Right renal pelvis (tissue), 4 donors: ENCODE results near the gene THEM4. TPM values are rescaled to one million over a fixed set of nuclear protein-coding genes. Genes with fewer than 3 reads are reported as not detected.

ENCODE experiments used
- DNase-seq, 4 donors: peaks; one replicate each; pipeline ENCODE4 v3.0.0-alpha.2; 2013; ENCODE audit warnings: low read depth in 4 of 4, low spot score in 3 of 4, missing footprints in 1 of 4
- polyA plus RNA-seq, 4 donors: library from polyadenylated mRNA; unstranded; fragments of 120-200 nt; gene quantifications; one replicate each; pipeline ENCODE4 v1.2.1, GENCODE V29; 2013; ENCODE audit not compliant: insufficient read length in 4 of 4

THEM4 gene
- polyA plus RNA-seq = 10 to 100 TPM; 20.8 to 31.0 (median 23.9) TPM

- peak; percentile 84 to 89 (median 86) for DNase-seq
These were observed at the start of gene THEM4 for GRCh38 chr1:151909167-151910149. TSS of gene THEM4 (minus strand) at chr1:151909511. CDS start at chr1:151909458, 53 bp downstream.

DNA sequence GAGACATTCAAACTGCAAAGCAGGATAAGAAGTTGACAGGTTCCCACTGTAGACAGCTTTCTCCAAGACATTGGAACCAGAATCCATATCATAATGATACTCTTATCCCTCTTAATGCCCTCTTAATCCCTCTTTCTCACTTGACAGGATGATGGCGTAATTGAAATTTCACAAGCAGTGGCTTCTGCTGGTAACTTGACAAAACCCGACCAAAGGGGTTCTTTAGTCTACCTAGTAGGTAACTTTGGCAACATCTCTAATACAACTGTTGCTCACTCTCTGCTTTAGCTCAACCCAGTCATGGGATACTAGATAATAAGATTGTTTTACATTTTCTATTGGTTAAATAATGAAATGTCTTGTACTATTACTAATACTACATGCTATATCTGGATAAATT lies 49.6 kb upstream of the THEM4 start:
- DNase-seq = no peak

- no peak for DNase-seq
These were observed 47.7 kb upstream of the THEM4 start for GRCh38 chr1:151956957-151957497.

GRCh38 chr1:151953409-151954094 lies 44.2 kb upstream of the THEM4 start:
- DNase-seq = no peak

DNA sequence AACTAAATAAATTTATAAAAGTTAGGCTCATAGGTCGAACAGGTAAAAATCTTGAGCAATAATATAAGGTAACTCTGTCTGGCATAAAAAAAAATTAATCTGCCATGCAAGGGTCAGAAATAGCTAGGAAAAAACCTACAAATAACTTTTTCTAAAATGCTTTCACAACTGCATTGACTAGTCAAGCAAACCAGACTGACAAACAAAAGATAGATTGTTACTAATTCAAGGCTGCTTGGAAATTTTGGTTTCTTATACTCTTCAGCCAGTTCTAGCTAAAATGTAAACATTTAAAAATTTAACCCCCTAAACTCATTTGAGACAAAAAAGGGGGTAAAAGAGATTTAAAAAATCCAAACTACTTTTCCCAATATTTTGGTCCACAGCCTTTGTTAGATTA lies 43.5 kb upstream of the THEM4 start:
- no peak for DNase-seq

GRCh38 chr1:151949371-151950193 lies 40.3 kb upstream of the THEM4 start:
- no peak for DNase-seq

- DNase-seq = no peak
These were observed 39.2 kb upstream of the THEM4 start for GRCh38 chr1:151948506-151948905.

DNA sequence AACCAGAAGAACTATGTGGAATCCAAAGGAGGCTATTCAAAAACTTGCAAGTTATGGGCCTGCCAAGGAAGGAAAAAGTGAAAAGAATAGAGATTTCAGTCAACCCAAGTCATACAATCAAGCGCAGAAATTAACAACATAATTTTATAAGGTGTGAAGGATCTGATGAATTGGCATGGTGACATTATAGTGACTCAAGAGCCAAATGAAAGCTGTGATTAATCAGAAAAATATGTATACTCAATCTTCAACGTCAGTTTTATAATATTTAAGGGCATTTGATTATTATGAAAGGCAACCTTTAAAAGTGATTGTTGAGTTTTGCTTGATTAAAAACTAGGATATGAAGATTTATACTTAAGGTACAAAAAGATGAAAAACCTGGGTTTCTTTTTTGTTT lies 37.8 kb upstream of the THEM4 start:
- DNase-seq = no peak

- DNase-seq = no peak
These were observed 36.7 kb upstream of the THEM4 start for GRCh38 chr1:151945725-151946722.

DNA sequence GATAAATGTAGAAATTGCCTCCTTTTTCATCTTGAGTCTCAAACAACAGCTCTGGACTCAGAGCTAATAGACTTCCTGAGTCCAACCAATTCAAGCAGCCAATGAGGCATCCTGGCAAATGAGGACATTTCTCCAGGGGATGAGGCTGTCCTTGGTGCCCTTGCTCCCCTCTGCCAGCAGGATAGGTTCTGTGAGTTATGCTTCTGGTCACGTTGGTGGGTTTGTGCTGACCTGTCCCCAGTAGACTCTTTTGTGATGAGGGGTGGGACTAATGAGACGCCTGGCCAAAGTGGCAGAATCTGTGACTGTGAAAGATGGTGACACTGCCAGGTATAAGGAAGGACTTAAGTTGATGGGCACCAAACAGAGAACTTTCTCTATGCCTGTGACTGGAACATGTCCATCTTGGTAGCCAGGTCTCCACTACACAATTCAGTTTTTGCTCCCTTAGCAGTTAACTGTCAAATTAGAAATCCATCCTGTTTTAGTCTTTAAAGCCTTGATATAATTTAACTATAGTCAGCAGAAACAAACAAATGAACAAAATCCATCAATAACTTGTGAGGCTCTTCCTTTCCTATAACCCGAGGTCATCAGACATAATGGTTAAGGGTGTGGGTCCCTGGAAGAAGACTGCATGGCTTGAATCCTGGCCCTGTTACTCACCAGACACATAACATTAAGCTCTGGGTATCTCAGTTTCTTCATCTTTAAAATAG lies 35.7 kb upstream of the THEM4 start:
- no peak for DNase-seq

GRCh38 chr1:151944126-151944856 lies 35.0 kb upstream of the THEM4 start:
- DNase-seq = no peak

GRCh38 chr1:151943591-151943990 lies 34.3 kb upstream of the THEM4 start:
- DNase-seq = no peak

GRCh38 chr1:151942882-151943281 lies 33.6 kb upstream of the THEM4 start:
- no peak for DNase-seq

GRCh38 chr1:151940541-151940940 lies 31.2 kb upstream of the THEM4 start:
- DNase-seq = no peak

DNA sequence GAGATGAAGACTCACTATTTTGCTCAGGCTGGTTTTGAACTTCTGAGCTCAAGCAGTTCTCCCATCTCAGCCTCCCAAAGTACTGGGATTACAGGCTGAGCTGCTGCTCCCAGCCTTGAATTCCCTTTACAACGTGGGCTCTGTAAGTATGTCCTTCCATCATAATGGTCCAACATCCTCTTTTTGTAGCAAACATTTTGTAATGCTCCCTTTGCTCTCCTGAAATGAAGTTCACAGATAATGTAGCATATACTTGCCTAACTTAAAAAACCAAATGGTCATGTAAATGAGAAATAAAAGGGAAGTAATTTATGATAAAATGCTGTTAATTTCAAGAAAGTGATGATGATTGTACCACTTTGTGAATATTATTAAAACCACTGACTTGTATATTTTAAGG lies 30.5 kb upstream of the THEM4 start:
- DNase-seq = no peak

GRCh38 chr1:151939141-151939540 lies 29.8 kb upstream of the THEM4 start:
- DNase-seq = no peak

GRCh38 chr1:151936653-151937052 lies 27.3 kb upstream of the THEM4 start:
- no peak for DNase-seq
